Measurements from ENCODE around the gene RPS16.

Gene RPS16

DNA sequence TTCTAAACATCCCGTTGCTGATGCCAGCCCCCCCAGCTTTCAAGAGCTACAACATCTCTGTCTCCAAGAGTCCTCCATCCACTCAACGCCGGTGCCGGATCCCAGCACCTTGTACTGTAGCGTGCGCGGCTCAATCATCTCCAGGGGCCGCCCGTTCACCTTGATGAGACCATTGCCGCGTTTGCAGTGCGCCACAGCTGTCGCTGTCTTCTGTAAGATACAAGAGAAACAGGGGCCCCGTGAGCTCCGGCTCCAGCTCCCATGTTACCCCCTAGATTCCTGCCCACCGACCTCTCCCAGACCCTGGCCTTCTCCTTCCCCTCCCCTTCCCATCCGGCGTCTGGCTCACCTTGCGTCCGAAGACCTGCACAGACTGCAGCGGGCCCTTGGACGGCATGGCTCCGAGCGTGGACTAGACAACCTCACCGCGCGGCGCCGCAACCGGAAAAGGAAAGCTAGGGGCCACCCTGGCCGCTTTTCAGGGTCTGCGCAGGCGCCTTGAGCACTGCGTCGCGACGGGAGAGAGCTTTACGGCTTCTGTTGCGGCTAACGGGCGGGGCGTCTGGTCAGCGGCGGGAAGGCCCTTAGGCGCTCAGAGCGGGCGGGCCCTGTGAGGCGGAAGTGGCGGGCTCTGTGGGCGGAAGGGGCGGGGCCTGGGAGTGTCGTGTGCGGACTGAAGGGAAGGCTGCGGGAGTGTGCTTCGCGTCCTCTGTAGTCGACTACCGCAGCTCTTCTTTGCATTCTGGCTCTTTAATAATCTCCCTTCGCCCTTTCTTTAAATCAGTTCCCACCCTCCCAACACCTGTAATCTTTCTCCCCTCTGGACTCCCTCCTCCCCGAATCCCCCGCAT, at the start of gene RPS16:
Gene RPS16 (minus strand): TSS at position 451 of the 851 bp plus-strand sequence. CDS start 54 bp downstream, at position 397.
- peaks cover 29% of the 10 kb centered on the region for H3K4me1 ChIP-seq (ENCODE audit: control insufficient read depth, insufficient read depth, low read length)
- H3K4me3 ChIP-seq (ENCODE audit: low read depth, low read length): peak within 1 kb of the TSS; percentile 79
- no peaks in the 10 kb centered on the region for H3K9me3 ChIP-seq (ENCODE audit: control insufficient read depth, insufficient read depth, low read depth, low read length)
- H3K27ac ChIP-seq (ENCODE audit: extremely low read depth, low read depth, low read length): peak within 1 kb of the TSS; percentile 100
- ChIA-PET POLR2A (interaction anchor here (0.6 to 2.7 kb wide), 118 partner anchors 12 to 1343 kb away, joined by 3 to 255 read pairs (median 5); partner anchors contain the start of genes ACTN4, BLVRB, C19orf47 and COQ8B), CTCF (interaction anchor here (0.6 to 2.0 kb wide), 18 partner anchors 16 to 505 kb away, joined by 3 to 19 read pairs (median 4); partner anchors contain the start of genes DLL3, EID2, EID2B and MRPS12)
- peaks cover 32 to 43% of the 10 kb centered on the region in 2 experiments for H3K36me3 ChIP-seq (ENCODE audit: control insufficient read depth in 2 of 2, insufficient read depth in 1 of 2, low read length in 2 of 2)
- TF ChIP-seq TRIM28 (IDR thresholded peaks at IDR 0.05; ENCODE audit: borderline replicate concordance, low read length) (no peak), ZNF624 (tag by site-specific recombination; IDR thresholded peaks at IDR 0.05) (no peak), ZNF626 (tag by site-specific recombination; IDR thresholded peaks at IDR 0.05) (no peak), ZBTB20 (tag by site-specific recombination; IDR thresholded peaks at IDR 0.05) (peak; percentile 71), ZFP69B (tag by site-specific recombination; IDR thresholded peaks at IDR 0.05) (peak; percentile 36; the same call in 1 of the 2 replicates), ZBTB7A (tag by site-specific recombination; IDR thresholded peaks at IDR 0.05; ENCODE audit: low read depth) (peak; percentile 92), MEIS1 (CRISPR knock-in tag; IDR thresholded peaks at IDR 0.05; ENCODE audit: borderline replicate concordance) (no peak), ZNF664 (tag by site-specific recombination; IDR thresholded peaks at IDR 0.05) (no peak), ZNF169 (tag by site-specific recombination; IDR thresholded peaks at IDR 0.05) (no peak), RBAK (tag by site-specific recombination; IDR thresholded peaks at IDR 0.05) (0 out of 2 replicates have a peak, but pooled peaks have one; percentile 25), YY2 (tag by site-specific recombination; IDR thresholded peaks at IDR 0.05) (peak; percentile 79), KLF1 (tag by site-specific recombination; IDR thresholded peaks at IDR 0.05) (peak; percentile 93), EGR2 (tag by site-specific recombination; IDR thresholded peaks at IDR 0.05; ENCODE audit: low read depth) (peak; percentile 92), ZNF366 (tag by site-specific recombination; conservative IDR thresholded peaks at IDR 0.05) (no peak), ZNF37A (tag by site-specific recombination; IDR thresholded peaks at IDR 0.05) (no peak), ZNF629 (tag by site-specific recombination; IDR thresholded peaks at IDR 0.05) (peak; percentile 88)
- TF ChIP-seq, protein P1, sequence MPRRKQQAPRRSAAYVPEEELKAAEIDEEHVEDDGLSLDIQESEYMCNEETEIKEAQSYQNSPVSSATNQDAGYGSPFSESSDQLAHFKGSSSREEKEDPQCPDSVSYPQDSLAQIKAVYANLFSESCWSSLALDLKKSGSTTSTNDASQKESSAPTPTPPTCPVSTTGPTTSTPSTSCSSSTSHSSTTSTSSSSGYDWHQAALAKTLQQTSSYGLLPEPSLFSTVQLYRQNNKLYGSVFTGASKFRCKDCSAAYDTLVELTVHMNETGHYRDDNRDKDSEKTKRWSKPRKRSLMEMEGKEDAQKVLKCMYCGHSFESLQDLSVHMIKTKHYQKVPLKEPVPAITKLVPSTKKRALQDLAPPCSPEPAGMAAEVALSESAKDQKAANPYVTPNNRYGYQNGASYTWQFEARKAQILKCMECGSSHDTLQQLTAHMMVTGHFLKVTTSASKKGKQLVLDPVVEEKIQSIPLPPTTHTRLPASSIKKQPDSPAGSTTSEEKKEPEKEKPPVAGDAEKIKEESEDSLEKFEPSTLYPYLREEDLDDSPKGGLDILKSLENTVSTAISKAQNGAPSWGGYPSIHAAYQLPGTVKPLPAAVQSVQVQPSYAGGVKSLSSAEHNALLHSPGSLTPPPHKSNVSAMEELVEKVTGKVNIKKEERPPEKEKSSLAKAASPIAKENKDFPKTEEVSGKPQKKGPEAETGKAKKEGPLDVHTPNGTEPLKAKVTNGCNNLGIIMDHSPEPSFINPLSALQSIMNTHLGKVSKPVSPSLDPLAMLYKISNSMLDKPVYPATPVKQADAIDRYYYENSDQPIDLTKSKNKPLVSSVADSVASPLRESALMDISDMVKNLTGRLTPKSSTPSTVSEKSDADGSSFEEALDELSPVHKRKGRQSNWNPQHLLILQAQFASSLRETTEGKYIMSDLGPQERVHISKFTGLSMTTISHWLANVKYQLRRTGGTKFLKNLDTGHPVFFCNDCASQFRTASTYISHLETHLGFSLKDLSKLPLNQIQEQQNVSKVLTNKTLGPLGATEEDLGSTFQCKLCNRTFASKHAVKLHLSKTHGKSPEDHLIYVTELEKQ (tag by site-specific recombination; IDR thresholded peaks at IDR 0.05; ENCODE audit: borderline replicate concordance): 0 out of 2 replicates have a peak, but pooled peaks have one; percentile 39
- TF ChIP-seq, protein P2, sequence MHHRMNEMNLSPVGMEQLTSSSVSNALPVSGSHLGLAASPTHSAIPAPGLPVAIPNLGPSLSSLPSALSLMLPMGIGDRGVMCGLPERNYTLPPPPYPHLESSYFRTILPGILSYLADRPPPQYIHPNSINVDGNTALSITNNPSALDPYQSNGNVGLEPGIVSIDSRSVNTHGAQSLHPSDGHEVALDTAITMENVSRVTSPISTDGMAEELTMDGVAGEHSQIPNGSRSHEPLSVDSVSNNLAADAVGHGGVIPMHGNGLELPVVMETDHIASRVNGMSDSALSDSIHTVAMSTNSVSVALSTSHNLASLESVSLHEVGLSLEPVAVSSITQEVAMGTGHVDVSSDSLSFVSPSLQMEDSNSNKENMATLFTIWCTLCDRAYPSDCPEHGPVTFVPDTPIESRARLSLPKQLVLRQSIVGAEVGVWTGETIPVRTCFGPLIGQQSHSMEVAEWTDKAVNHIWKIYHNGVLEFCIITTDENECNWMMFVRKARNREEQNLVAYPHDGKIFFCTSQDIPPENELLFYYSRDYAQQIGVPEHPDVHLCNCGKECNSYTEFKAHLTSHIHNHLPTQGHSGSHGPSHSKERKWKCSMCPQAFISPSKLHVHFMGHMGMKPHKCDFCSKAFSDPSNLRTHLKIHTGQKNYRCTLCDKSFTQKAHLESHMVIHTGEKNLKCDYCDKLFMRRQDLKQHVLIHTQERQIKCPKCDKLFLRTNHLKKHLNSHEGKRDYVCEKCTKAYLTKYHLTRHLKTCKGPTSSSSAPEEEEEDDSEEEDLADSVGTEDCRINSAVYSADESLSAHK (tag by site-specific recombination; IDR thresholded peaks at IDR 0.05): peak; percentile 30; the same call in 1 of the 2 replicates
- TF ChIP-seq, protein P3, sequence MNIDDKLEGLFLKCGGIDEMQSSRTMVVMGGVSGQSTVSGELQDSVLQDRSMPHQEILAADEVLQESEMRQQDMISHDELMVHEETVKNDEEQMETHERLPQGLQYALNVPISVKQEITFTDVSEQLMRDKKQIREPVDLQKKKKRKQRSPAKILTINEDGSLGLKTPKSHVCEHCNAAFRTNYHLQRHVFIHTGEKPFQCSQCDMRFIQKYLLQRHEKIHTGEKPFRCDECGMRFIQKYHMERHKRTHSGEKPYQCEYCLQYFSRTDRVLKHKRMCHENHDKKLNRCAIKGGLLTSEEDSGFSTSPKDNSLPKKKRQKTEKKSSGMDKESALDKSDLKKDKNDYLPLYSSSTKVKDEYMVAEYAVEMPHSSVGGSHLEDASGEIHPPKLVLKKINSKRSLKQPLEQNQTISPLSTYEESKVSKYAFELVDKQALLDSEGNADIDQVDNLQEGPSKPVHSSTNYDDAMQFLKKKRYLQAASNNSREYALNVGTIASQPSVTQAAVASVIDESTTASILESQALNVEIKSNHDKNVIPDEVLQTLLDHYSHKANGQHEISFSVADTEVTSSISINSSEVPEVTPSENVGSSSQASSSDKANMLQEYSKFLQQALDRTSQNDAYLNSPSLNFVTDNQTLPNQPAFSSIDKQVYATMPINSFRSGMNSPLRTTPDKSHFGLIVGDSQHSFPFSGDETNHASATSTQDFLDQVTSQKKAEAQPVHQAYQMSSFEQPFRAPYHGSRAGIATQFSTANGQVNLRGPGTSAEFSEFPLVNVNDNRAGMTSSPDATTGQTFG (tag by site-specific recombination; IDR thresholded peaks at IDR 0.05; ENCODE audit: borderline replicate concordance): peak; percentile 54; the same call in 1 of the 2 replicates
- TF ChIP-seq, protein P4, sequence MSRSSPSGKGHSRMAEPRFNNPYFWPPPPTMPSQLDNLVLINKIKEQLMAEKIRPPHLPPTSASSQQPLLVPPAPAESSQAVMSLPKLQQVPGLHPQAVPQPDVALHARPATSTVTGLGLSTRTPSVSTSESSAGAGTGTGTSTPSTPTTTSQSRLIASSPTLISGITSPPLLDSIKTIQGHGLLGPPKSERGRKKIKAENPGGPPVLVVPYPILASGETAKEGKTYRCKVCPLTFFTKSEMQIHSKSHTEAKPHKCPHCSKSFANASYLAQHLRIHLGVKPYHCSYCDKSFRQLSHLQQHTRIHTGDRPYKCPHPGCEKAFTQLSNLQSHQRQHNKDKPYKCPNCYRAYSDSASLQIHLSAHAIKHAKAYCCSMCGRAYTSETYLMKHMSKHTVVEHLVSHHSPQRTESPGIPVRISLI (tag by site-specific recombination; IDR thresholded peaks at IDR 0.05): no peak
- TF ChIP-seq, protein P5, sequence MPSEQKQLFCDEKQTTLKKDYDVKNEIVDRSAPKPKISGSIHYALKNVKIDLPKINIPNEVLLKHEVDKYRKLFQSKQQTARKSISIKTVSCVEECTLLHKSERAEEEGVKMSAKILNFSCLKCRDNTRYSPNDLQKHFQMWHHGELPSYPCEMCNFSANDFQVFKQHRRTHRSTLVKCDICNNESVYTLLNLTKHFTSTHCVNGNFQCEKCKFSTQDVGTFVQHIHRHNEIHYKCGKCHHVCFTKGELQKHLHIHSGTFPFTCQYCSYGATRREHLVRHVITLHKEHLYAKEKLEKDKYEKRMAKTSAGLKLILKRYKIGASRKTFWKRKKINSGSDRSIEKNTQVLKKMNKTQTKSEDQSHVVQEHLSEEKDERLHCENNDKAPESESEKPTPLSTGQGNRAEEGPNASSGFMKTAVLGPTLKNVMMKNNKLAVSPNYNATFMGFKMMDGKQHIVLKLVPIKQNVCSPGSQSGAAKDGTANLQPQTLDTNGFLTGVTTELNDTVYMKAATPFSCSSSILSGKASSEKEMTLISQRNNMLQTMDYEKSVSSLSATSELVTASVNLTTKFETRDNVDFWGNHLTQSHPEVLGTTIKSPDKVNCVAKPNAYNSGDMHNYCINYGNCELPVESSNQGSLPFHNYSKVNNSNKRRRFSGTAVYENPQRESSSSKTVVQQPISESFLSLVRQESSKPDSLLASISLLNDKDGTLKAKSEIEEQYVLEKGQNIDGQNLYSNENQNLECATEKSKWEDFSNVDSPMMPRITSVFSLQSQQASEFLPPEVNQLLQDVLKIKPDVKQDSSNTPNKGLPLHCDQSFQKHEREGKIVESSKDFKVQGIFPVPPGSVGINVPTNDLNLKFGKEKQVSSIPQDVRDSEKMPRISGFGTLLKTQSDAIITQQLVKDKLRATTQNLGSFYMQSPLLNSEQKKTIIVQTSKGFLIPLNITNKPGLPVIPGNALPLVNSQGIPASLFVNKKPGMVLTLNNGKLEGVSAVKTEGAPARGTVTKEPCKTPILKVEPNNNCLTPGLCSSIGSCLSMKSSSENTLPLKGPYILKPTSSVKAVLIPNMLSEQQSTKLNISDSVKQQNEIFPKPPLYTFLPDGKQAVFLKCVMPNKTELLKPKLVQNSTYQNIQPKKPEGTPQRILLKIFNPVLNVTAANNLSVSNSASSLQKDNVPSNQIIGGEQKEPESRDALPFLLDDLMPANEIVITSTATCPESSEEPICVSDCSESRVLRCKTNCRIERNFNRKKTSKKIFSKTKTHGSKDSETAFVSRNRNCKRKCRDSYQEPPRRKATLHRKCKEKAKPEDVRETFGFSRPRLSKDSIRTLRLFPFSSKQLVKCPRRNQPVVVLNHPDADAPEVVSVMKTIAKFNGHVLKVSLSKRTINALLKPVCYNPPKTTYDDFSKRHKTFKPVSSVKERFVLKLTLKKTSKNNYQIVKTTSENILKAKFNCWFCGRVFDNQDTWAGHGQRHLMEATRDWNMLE (tag by site-specific recombination; conservative IDR thresholded peaks at IDR 0.05; ENCODE audit: low read depth): peak; percentile 98
